ELR (cell line): ENCODE measurements around the gene CSK.

Experiments used
- DNase-seq: peaks from one replicate; pipeline ENCODE4 v3.0.0-alpha.2; 2015; ENCODE audit warnings: low read depth

Gene CSK

DNA sequence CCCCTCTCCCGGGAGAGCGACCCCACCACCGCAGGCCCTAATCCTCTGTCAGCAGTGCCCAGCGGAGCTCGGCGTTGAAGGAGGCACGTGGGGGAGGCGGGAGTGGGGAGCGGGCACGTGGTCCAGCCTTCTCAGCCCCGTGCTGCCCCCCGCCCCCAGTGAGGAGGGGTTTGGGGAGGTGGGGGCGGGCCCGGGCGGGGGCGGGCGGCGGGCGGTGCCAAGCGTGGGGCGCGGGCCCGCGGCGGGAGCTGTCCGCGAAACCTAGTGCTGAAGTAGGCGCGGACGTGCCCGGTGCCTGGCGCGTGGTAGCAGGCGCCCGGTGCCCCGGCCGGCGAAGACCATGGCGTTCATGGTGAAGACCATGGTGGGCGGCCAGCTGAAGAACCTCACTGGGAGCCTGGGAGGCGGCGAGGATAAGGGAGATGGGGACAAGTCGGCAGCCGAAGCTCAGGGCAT, 44.5 kb downstream of the CSK start, which contains the start of gene CPLX3:
Gene CPLX3, plus strand, starts transcription at position 264 of the 456 bp plus-strand sequence. Its CDS starts 77 bp downstream, at position 341.
- no peak for DNase-seq

DNA sequence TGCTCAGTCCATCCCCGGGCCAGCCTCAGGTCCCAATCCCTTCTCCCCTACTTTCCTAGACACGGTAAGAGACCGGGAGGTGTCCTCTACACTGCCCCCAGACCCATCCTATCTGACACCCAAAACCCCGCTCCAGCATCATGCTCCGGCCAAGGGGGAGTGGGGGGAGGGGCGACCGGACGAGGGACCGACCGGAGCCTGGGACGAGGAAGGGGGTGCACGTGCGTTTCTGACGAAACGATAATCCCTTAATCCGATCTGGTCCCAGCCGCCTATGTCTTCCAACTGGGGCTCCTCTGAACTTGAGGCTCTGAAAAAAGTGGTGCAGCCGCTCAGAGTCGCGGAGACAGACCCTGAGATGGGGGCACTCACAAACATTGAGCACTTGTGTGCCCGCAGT, 45.0 kb downstream of the CSK start:
- no peak for DNase-seq

DNA sequence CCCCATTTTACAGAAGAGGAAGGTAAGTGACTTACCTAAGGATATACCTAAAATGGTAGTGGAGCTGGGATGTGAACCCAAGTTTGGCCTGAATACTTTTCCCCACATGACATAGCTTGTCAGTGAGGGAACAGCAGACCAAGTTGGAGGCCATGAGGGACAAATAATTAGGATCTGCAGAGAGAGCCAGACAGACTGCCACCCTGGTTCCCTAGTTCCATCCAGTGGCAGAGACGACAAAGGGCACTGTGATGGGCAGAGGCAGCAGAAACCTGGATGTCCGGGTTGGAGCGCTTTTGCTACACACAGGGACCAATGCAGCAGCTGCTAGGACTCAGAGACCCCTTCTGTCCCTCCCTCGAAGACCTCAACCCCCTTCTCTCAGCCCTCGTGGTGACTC, 45.7 kb downstream of the CSK start:
- DNase-seq = no peak

DNA sequence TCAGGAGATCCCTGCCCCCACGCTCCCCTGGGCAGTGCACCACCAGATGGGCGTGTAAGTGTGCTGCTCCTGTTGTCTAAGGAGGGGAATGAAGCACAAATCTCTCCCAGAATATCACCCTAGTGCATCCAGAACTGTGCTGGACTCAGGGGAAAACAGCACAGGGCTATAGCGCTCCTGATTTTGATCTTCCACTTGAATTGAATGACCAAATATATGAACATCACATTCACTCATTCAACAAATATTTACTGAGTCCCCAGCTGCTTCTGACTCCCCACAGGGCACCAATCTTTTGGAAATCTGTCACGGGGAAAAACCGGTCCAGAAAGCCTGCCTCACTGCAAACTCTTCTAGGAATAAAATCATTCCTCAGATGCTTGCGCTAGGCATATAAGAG, 47.0 kb downstream of the CSK start:
- no peak for DNase-seq

DNA sequence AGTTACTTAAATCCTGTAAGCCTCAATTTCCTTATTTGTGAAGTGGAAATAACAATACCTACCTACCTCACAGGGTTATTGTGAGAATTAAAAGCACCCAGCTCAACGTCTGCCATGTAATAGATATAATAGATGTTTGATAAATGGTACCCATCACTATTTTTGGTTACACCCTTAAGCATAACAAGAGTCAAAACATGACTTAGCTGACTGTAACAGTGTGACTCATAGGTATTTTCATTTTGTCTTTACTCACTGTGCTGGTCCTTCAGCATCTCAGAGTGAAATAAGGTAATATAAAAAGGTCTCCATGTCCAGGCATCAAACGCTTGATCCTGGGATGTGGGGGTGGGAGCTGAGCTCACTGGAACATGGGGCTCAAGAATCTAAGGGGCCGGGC, 47.6 kb downstream of the CSK start:
- peak; percentile 49 for DNase-seq

DNA sequence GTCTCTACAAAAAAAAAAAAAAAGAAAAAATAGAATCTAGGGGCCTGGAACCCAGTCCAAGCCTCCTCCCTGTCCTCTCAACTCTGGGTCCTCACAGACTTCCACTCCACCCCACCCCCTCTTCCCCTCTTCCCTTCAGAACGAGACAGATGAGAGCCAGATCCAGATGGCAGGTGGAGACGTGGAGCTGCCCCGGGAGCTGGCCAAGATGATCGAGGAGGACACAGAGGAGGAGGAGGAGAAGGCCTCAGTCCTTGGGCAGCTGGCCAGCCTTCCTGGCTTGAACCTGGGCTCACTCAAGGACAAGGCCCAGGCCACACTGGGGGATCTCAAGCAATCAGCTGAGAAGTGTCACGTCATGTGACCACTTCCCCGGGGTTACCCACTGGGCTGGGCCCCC, 48.1 kb downstream of the CSK start:
- no peak for DNase-seq

DNA sequence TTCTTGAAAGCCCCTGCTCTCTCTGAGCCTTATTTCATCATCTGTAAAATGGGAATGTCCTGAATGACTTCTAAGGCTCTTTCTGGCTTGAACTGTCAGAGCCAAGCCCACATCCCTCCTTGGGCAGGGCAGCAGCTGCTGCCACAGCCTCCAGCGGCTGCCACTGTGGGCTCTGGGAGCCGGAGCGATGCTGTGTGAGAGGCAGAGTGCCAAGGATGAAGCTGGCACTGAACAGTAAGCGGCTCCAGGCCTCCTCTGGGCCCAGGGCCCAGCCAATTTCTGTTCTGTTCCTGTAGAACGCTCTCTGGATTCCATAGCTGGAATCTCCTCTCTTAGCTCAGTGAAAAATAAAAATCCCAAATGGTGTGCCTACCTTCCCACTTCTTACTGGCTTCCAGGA, 49.0 kb downstream of the CSK start:
- DNase-seq = no peak

DNA sequence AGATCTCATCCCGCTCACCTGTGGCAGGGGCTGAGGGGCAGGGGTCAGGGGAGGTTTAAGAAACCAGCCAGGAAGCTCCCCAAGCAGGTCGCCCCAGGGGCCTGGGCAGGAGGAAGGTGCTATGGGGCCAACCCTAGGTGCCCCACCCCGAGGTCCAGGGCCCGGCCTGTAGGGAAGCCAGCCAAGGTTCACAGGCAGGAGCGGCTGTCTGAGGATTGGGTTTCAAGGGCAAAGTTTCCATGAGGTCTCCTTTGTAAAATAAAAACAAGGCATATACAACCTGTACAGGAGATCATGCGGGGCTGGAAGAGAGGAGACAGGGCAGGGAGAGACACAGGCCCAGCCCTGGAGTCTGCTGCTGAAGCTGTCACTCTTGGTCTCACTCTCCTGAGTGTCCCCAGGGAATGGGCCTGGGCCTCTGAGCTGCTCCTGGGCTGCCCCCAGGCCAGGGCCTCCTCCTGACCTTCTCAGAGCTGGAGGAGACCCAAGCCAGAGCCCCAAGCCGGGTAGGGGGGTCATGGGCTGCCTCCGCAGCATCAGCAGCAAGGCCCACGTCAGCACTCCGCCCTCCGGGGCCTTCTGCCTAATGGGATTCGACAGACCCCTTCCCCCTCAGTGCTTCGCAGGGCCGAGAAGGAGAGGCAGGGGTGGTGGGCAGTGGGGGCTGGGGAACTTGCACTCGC, 50.1 kb downstream of the CSK start:
- DNase-seq = no peak

DNA sequence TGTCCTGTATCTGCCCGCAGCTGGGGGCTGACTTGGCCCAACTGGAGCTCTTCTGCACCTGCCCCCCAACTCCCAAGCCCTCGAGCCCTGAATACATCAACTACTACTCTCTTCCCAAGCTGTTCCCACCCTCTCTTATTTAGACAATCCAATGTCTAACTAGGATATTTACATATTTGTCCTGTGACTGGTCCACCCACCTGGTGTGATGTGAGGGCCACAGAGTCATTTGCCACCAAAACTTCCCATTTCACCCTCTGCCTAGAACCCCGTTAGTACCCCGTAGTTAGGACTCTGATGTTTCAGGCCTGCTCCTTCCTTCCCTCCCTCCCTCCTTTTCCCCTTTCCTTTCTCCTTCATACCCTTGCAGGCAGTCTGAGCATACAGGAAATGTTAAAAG, 50.9 kb downstream of the CSK start:
- DNase-seq = no peak

DNA sequence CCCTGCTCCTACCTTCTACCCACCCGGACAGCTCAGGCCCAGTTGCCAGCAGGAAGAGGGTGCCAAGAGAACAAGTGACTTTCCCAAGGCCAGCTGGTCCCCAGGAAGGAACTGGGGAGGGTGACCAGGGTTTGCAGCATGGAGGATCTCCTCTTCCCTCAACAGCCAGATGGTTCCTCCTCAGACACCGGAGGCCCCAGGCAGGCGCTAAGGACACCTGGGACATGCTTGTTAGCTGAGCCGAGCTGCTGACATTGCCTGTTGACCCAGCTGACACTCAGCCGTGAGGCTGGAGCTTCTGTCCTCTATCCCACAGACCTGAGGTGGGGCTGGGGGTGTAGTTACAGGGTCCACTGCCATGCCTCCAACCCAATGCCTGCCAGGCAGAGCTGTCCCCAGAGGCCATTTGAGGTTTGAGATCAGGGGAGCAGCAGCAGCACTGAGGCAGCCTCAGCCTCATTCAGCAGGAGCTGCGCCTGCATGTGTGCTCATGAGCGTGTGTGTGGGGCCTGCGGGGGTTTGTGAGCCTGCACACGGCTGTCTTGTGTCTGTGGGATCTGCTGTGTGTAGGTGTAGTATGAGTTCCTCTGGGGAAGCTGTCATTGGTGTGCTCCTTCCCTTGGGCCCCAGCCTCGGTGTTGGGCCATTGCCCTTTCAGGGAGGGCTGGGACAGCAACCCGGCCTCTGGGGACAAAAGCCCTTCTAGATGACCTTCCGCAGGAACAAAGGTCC, 51.7 kb downstream of the CSK start:
- no peak for DNase-seq

DNA sequence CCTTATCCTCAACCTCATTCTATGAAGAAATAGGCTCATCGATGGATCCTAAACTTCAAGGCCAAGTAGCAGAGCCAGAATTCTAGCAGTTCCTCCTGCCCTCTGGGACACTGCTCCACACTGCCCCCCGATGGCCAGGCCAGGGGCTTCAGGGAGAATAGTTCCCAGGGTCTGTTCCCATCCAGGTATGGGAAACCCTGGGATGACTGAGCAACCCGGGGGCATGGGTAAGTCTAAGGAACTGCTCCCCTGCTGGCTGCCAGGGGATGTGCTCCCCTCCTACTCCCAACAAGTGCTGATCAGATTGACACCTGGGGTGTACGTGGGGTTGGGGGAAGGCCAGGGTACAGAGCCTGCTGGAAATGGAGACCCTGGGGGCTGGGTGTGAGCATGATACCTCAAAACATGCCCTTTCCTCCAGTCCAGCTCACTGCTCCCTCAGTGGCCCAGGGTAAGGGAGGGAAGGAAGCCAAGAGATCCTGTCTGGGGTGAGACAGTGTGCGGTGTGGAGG, 53.5 kb downstream of the CSK start:
- DNase-seq = peak; percentile 80

DNA sequence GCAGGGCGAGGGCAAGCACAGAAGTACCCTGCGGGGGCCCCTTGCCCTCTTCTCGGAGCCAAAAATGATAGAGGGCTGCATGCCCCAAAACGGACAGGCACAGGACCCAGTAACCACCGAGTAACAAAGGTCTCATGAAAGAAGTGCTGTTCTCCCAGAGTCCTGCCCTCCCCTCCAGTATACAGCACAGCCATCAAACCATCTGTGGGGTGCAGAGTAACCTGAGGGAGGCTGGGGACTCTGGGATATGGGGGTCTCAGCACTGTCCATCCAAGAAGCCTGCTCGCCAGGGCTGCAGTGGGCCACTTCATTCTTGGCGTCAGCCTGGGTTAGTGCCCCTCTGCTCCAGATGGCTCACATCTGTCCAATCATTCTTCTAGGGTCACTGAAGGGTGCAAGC, 55.0 kb downstream of the CSK start:
- no peak for DNase-seq

- no peak for DNase-seq
Observed at GRCh38 chr15:74837482-74838136, 55.7 kb downstream of the CSK start.

DNA sequence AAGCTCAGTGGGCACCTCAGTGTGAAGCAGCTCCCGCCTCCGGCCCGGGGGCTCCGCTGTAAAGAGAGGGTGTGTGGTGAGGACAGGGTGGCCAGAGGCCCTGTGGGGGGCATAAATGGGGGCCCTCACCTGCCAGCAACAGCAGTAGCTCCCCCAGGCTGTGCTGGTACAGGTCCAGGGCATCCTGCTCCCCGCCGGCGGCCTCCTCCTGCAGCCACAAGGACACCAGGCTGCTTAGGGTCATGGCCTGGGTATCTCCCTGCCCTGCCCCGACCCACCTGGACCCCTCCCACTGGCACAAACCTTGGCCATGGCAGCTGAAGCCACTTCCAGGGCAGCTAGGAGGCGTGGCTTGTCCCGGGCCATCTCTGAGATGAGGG, 56.2 kb downstream of the CSK start:
- no peak for DNase-seq

DNA sequence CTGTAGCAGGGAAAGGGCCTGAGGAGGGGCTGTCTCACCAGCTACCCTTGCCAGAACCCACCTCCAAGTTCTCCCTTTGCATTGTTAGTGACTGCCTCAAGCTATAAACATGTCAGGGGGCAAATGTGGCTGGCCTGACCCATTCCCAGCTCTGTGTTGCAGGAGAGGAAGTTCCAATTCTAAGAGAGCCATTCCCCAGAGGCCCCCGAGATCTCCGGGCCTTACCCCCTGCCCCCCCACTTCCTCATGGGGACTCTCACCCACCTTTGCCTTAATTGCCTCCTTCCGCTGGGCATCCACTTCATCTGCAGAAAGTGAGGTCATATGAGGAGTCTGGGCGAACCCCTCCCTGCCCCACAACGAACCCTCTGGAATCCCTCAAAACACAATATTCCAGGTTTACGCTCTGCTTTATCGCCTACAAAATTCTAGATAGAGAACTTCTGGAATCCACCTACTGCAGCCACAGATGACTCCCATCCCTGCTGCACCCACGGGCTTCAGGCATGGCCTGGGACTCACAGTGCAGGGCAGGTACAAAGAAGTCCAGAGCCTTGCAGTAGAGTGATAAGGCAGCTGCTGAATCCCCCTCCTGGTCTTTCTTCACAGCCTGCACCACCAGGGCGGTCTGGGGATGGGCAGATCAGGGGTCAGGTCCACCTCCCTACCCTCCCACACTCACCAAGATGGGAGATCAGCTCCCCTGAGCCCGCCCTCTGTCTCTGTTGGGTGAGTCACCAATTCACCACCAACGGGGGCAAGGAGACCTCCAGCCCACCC, 57.1 kb downstream of the CSK start:
- no peak for DNase-seq

DNA sequence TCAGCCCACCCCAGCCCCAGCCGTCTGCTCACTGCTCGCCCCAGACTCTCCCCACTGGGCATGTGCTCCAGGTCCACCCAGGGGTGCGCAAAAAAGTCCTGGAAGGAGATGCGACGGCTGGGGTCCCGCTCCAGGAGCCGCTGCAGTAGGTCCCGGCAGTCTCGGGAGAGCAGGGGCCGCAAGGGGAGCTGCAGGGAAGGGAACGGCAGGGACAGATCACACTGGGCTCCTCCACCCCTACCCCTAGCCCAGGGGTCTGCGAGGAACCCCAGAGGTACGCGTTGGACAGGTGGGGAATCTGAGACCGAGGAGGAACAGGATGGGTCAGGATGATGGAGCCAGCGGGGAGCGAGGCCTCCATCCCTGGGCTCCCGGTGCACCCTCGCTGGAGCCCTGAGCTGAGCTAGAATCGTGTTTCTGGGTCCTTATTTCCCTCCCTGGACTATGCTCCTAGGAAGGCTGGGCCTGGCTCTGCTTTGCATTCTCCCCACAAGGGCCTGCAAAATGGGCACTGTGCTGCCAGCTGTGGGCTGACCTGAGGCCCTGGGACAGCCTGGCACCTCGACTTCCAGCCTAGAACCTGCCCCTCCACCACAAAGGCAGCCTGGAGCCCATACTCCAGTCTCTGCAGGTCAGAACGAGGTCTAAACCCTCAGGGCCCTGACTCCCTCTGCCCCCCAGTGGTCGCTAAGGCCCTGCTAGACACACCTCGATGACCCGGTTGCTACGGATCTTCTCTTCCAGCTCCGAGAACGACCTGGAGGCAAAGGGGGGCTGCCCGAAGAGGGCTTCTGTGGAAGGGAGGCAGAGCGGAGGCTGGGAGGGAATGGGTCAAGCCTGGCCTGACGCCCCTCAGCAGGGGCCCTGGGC, 57.9 kb downstream of the CSK start:
- no peak for DNase-seq

DNA sequence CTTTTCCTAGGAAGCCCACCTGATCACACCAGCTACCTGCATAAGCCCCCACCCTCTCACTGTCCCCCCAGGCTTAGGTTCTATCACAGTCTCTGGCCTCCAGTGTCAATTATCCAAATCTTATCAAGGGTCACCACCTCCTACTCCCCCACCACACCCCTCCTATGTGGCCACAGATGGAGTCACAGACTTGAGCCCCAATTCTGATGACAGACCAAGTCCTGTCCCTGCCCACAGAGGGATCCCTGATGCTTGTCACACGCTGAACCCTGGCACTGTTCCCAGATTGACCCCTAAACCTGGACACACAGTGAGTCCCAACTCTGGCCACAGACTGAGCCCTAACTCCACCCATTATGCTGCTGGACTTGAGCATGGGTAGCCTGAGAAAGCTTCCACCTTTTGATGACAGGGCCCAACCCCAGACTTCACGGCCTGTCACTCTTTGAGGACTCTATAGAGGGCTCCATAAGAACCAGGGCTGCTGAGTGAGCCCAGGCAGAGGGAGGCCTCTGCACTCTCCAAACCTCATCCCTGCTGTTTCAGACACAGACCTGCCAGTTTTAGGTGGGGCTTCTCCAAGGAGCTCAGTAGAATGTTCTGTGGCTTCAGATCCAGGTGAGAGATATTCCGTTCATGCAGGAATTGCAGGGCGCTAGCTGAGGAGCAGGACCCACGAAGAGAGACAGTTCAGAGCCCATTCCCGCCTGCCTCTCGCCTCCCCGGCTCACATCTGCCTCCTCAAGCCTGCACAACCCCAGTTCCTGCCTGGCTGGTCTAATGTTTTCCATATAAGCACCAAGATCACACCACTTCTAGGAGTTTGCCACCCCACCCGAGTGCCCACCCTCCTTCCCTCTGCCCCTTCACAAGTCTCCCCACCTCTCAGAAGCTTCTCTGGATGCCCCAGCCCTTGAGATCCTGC, 59.2 kb downstream of the CSK start:
- no peak for DNase-seq

GRCh38 chr15:74841891-74842373, 60.1 kb downstream of the CSK start:
- no peak for DNase-seq

DNA sequence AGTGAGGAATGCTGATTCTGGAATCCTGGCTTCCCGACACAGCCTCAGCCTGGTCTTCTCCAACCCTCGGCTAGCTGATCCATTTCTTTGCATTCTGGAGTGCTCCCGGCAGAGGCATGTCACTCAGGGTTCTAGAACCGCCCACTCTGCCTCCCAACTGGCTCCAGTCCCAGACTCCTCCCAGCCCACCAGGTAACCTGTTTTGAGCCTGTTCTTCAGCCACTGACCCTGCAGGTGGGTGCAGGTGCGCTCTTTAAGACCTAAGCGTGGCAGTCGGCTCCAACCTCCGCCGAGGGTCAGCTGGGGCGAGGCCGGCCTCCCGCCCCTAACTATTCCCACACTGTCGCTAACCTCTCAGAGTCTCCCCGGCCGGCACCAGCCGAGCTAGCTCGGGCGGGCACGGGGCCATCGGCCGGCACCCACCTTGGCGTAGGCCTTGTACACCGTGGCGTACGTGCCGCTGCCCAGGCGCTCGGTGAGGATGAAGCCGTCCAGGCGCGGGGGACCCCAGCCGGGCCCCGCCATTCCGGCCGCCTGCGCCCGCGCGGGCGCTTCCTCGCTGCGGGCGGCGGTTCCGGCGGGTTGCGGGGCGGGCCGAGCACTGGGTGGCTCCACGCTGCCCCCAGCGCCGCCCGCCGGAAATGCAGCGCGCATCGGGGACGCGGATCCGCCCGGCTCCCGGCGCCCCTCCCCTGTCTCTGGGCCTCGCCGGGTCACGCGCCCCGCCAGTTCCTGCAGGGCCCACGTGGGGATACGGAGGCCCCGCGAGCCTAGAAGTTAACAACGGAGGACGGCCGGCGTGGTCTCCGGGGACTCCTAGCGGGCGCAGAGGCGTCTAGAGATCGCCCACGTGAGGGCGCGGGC, 60.9 kb downstream of the CSK start, which contains the start of gene ULK3:
Gene ULK3, minus strand, starts transcription at position 576 of the 864 bp plus-strand sequence. Its CDS starts 51 bp downstream, at position 525.
- peak; percentile 90 for DNase-seq
